ENCODE results near the gene STAM.
"Not testable (repeated sequence)": the region's sequence is repeated elsewhere in the genome, so short reads cannot be mapped to it uniquely, and the experiment has no call there.

Gene STAM

GRCh38 chr10:17682236-17682946, 38.4 kb downstream of the STAM start:
- DNase-seq, result no peak

- peak; percentile 16 for DNase-seq
Observed at GRCh38 chr10:17683541-17683940, 39.6 kb downstream of the STAM start.

GRCh38 chr10:17684537-17684936, 40.6 kb downstream of the STAM start:
- DNase-seq, result no peak

- DNase-seq, result no peak
Observed at GRCh38 chr10:17685233-17685840, 41.4 kb downstream of the STAM start.

GRCh38 chr10:17687117-17687831, 43.3 kb downstream of the STAM start:
- DNase-seq, result no peak

GRCh38 chr10:17689137-17689536, 45.2 kb downstream of the STAM start:
- no peak for DNase-seq

GRCh38 chr10:17693009-17693408, 49.1 kb downstream of the STAM start:
- no peak for DNase-seq

- DNase-seq, result no peak
Observed at GRCh38 chr10:17698696-17699095, 54.7 kb downstream of the STAM start.

- DNase-seq, result no peak
Observed at GRCh38 chr10:17701301-17701700, 57.4 kb downstream of the STAM start.

- DNase-seq, result no peak
Observed at GRCh38 chr10:17703706-17704105, 59.8 kb downstream of the STAM start.

GRCh38 chr10:17708821-17709220, 64.9 kb downstream of the STAM start:
- no peak for DNase-seq

- no peak for DNase-seq
Observed at GRCh38 chr10:17709492-17709891, 65.5 kb downstream of the STAM start.

GRCh38 chr10:17710181-17710580, 66.2 kb downstream of the STAM start:
- no peak for DNase-seq

- DNase-seq, result no peak
Observed at GRCh38 chr10:17712053-17712452, 68.1 kb downstream of the STAM start.

- peak; percentile 16 for DNase-seq
Observed at GRCh38 chr10:17712717-17713471, 68.9 kb downstream of the STAM start.

GRCh38 chr10:17713758-17714157, 69.8 kb downstream of the STAM start:
- DNase-seq, result no peak

GRCh38 chr10:17716161-17716560, 72.2 kb downstream of the STAM start:
- DNase-seq, result no peak

- not testable (repeated sequence) for DNase-seq
Observed at GRCh38 chr10:17722317-17723014, 78.5 kb downstream of the STAM start.

GRCh38 chr10:17725703-17726102, 81.8 kb downstream of the STAM start:
- no peak for DNase-seq

GRCh38 chr10:17729630-17730029, 85.7 kb downstream of the STAM start:
- no peak for DNase-seq

- no peak for DNase-seq
Observed at GRCh38 chr10:17730667-17731066, 86.7 kb downstream of the STAM start.

- DNase-seq, result no peak
Observed at GRCh38 chr10:17731331-17732020, 87.5 kb downstream of the STAM start.
